Stimulated activated CD8-positive, alpha-beta memory T cell treated with anti-CD3 and anti-CD28 coated beads, Interleukin-15, amount 100 ng/mL, for 24 hours (primary cell): ENCODE data around the gene KBTBD4.
"Not testable (repeated sequence)": the region's sequence is repeated elsewhere in the genome, so short reads cannot be mapped to it uniquely, and the experiment has no call there.

ENCODE experiments used
- DNase-seq: peaks from one replicate; pipeline ENCODE4 v3.0.0-alpha.2; 2020; ENCODE audit warnings: low read depth

Gene KBTBD4

GRCh38 chr11:47558695-47559094, 20.1 kb downstream of the KBTBD4 start:
- DNase-seq: no peak

GRCh38 chr11:47557004-47557403, 21.8 kb downstream of the KBTBD4 start:
- not testable (repeated sequence) for DNase-seq

- DNase-seq: no peak
Measured at GRCh38 chr11:47553406-47553743, 25.4 kb downstream of the KBTBD4 start.

- DNase-seq: peak; percentile 78
Measured at GRCh38 chr11:47552566-47553405, 26.0 kb downstream of the KBTBD4 start, which contains the start of gene CELF1. TSS of gene CELF1 (minus strand) at chr11:47553132. CDS start at chr11:47499523, 53,609 bp downstream.

- DNase-seq: no peak
Measured at GRCh38 chr11:47552056-47552565, 26.7 kb downstream of the KBTBD4 start.

GRCh38 chr11:47551086-47551485, 27.7 kb downstream of the KBTBD4 start:
- DNase-seq: no peak

GRCh38 chr11:47550288-47551047, 28.3 kb downstream of the KBTBD4 start:
- DNase-seq: no peak

GRCh38 chr11:47546274-47546673, 32.5 kb downstream of the KBTBD4 start:
- not testable (repeated sequence) for DNase-seq

- DNase-seq: no peak
Measured at GRCh38 chr11:47545298-47545697, 33.5 kb downstream of the KBTBD4 start.

GRCh38 chr11:47541070-47541469, 37.7 kb downstream of the KBTBD4 start:
- DNase-seq: no peak

GRCh38 chr11:47539681-47540039, 39.1 kb downstream of the KBTBD4 start:
- no peak for DNase-seq

- DNase-seq: no peak
Measured at GRCh38 chr11:47538741-47539565, 39.8 kb downstream of the KBTBD4 start.

GRCh38 chr11:47536915-47537314, 41.9 kb downstream of the KBTBD4 start:
- no peak for DNase-seq

- DNase-seq: no peak
Measured at GRCh38 chr11:47534704-47535251, 44.0 kb downstream of the KBTBD4 start.

GRCh38 chr11:47533690-47534151, 45.0 kb downstream of the KBTBD4 start:
- DNase-seq: no peak

GRCh38 chr11:47532597-47533213, 46.1 kb downstream of the KBTBD4 start:
- no peak for DNase-seq

GRCh38 chr11:47531666-47532065, 47.1 kb downstream of the KBTBD4 start:
- DNase-seq: no peak

GRCh38 chr11:47530721-47531120, 48.0 kb downstream of the KBTBD4 start:
- DNase-seq: not testable (repeated sequence)

GRCh38 chr11:47529951-47530350, 48.8 kb downstream of the KBTBD4 start:
- no peak for DNase-seq

- DNase-seq: no peak
Measured at GRCh38 chr11:47527186-47527585, 51.6 kb downstream of the KBTBD4 start.

GRCh38 chr11:47526032-47526431, 52.7 kb downstream of the KBTBD4 start:
- not testable (repeated sequence) for DNase-seq
